Measurements from ENCODE around the gene FAM236D.
"Not testable (repeated sequence)": the region's sequence is repeated elsewhere in the genome, so short reads cannot be mapped to it uniquely, and the experiment has no call there.

DNA sequence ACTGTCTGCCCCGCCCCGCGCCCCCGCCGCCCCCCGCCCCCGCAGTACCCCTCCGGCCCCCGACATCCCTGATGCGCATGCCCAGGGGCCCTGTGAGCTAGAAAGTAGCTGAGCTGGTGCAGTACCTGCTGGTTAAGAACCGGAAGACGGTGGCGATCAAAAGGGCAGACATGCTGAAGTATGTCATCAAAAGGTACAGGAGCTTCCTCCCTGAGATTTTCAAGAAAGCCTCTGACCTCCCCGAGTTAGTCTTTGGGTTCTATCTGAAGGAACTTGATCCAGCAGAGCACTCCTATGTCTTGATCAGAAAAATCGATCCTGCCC, 30.6 kb downstream of the FAM236D start:
- TF ChIP-seq, protein P1, sequence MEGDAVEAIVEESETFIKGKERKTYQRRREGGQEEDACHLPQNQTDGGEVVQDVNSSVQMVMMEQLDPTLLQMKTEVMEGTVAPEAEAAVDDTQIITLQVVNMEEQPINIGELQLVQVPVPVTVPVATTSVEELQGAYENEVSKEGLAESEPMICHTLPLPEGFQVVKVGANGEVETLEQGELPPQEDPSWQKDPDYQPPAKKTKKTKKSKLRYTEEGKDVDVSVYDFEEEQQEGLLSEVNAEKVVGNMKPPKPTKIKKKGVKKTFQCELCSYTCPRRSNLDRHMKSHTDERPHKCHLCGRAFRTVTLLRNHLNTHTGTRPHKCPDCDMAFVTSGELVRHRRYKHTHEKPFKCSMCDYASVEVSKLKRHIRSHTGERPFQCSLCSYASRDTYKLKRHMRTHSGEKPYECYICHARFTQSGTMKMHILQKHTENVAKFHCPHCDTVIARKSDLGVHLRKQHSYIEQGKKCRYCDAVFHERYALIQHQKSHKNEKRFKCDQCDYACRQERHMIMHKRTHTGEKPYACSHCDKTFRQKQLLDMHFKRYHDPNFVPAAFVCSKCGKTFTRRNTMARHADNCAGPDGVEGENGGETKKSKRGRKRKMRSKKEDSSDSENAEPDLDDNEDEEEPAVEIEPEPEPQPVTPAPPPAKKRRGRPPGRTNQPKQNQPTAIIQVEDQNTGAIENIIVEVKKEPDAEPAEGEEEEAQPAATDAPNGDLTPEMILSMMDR (IDR thresholded peaks at IDR 0.05): not testable (repeated sequence)
- not testable (repeated sequence) for TF ChIP-seq POLR2A (IDR thresholded peaks at IDR 0.05)
